G401.6 (cell line): Measurements from ENCODE around the gene ANKRD62.
"Not testable (repeated sequence)": the region's sequence is repeated elsewhere in the genome, so short reads cannot be mapped to it uniquely, and the experiment has no call there.

Source experiments
- FAIRE-seq: peaks from 2 replicates; lab custom pipeline; 2012; peaks lifted over from hg19 to GRCh38; lab: Jason Lieb, UNC

The ANKRD62 gene

GRCh38 chr18:12066910-12067511, 26.6 kb upstream of the ANKRD62 start:
- no peak for FAIRE-seq

GRCh38 chr18:12067671-12068070, 26.0 kb upstream of the ANKRD62 start:
- no peak for FAIRE-seq

GRCh38 chr18:12068316-12068949, 25.2 kb upstream of the ANKRD62 start:
- not testable (repeated sequence) for FAIRE-seq

GRCh38 chr18:12068950-12069320, 24.7 kb upstream of the ANKRD62 start:
- no peak for FAIRE-seq

GRCh38 chr18:12071066-12071465, 22.6 kb upstream of the ANKRD62 start:
- FAIRE-seq = not testable (repeated sequence)

GRCh38 chr18:12072996-12073395, 20.6 kb upstream of the ANKRD62 start:
- no peak for FAIRE-seq

GRCh38 chr18:12074736-12075135, 18.9 kb upstream of the ANKRD62 start:
- no peak for FAIRE-seq

GRCh38 chr18:12076424-12077140, 17.1 kb upstream of the ANKRD62 start:
- FAIRE-seq = no peak

DNA sequence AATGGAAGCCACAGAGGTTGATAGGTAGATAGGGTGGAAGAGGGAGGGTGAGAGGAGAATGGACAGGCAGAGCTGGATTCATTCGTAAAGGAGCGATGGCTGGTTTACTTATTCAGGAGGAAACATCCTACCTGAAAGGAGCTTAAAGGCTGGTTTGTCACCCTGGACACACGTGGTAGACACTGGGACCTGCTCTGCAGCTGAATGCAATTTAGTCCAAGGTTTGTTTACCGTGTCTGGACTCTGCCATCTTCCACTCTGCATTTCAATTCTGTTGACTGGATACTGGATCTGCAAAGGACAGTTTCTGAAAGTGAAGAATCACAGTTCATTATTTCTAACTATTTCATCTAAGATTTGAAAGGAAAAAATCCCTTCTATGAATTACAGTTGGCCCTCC, 15.6 kb upstream of the ANKRD62 start:
- not testable (repeated sequence) for FAIRE-seq

GRCh38 chr18:12079491-12080237, 14.0 kb upstream of the ANKRD62 start:
- no peak for FAIRE-seq

GRCh38 chr18:12085136-12085535, 8.5 kb upstream of the ANKRD62 start:
- FAIRE-seq = no peak

DNA sequence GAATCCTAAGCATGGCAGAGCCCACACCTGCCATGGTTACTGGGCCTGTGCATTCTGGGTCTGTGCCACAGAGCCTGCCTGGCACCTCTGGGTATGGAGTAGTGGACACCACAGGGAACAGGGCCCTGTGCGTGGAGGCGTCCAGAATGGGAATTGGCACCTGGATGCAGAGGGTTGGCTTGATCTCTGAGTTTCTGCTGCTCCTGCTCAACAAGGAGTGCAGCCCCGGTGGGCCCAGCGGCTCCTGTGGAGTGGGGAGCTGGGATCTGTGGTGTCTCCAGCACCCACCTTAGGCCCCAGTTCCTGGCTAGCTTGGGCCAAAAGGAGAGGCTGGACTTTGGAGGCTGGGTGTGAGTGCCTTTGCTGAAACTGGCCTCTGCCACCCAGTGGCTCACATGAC, 7.9 kb upstream of the ANKRD62 start:
- no peak for FAIRE-seq

GRCh38 chr18:12086249-12086648, 7.4 kb upstream of the ANKRD62 start:
- no peak for FAIRE-seq

GRCh38 chr18:12086677-12087470, 6.8 kb upstream of the ANKRD62 start:
- no peak for FAIRE-seq

DNA sequence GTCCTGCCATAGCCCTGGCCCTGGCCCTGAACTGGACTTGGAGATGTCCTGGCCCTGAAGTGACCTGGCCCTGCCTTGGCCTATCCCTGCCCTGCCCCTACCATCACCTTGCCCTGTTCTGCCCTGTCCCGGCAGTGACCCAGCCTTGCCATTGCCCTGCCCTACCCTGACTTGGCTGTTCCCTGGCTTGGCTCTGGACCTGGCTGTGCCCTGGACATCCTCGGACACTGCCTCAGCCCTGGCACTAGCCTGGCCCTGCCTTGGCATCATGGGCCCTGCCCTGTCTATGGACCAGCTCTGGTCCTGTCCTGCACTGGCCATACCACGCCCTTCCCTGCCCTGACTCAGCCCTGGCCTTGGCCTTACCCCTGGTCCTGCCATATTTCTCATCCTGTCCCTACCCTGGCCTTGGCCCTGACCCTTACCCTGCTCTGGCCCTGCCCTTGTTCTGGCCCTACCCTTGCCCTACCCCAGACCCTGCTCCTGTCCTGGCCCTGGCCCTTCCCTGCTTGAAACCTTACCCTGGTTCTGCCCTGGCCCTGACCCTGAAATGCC, 6.1 kb upstream of the ANKRD62 start:
- FAIRE-seq = no peak

- no peak for FAIRE-seq
Observed at GRCh38 chr18:12088096-12088495, 5.5 kb upstream of the ANKRD62 start.

GRCh38 chr18:12088731-12089375, 4.8 kb upstream of the ANKRD62 start:
- no peak for FAIRE-seq

DNA sequence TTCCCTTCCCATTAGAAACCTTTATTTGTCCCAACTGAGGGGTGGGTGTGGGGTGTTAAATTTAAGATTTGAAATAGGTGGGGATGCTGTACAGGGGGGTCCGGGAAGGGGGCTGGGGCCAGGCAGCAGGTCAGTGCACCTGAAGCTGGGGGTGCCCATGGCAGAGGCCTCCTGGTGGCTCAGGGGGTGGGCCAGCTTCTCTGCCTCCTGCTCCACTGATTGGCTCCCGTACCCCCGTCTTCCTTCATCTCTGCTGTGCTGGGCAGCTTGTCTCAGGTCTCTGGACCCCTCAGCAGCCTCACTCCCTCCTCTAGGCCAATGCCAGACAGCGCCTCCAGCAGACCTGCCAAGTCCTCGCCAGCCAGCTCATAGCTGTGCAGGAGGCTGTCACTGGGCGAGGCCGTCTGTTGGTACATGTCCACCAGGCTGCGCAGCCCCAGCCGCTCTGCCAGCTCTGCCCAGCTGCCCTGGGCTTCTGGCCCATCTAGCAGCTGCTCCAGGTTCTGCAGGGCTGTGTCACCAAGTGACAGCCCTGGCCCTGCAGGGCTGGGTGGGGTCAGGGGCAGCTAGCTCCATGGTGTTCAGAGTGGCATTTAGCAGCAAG, 2.0 kb upstream of the ANKRD62 start:
- no peak for FAIRE-seq

DNA sequence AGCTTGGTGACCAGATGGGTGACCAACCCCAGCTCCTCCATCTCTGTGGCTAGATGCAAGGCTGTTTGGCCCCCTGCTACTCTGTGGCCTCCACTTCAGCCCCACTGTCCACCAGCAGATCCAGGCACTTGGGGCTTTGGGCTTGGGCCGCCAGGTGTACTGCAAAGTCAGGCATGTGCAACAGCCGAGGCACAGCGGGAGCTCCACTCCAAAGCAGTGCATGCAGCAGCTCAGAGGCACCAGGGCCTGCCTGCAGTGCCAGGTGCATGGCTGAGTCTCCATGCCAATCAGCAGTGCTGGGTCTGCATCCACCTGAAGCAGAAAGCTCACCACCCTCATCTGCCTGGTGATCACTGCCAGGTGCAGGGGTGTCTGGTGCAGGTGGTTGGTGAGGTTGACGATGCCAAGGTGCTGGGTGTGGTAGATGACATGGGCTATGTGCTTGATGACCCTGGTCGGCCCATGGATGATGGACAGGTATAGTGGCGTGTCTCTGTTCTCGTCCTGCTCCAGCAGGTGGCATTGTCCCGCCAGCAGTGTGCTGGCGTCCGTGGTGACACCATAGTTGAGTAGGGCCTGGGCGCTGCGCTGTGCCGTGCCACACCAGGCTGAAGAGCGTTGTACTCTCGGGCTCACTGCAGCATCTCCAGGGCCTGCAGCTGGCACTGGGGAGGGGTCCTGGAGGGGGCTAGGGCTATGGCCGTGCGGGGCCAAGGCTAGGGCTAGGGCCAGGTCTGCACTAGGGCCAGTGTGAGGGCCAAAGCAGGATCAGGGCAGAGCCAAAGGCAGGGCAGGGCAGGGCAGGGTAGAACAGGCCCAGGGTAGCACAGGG, 1.0 kb upstream of the ANKRD62 start:
- no peak for FAIRE-seq

- FAIRE-seq = no peak
Observed at GRCh38 chr18:12098374-12098773, 4.7 kb downstream of the ANKRD62 start.
